GM12878 (cell line): Measurements from ENCODE around the gene POLR3E. TPM values are rescaled to one million over a fixed set of nuclear protein-coding genes. Genes with fewer than 3 reads are reported as not detected.

Experiments used
- ATAC-seq: fragments of 200-7000 bp; cut with Tn5 transposase; 3 replicates; pipeline ENCODE4 v1.9.1; 2020; ENCODE audit warnings: mild to moderate bottlenecking, moderate library complexity
- BruUV-seq: library from RNA; stranded (reverse); fragments of 400-500 nt; replicated peaks from 2 replicates; lab custom pipeline; 2021; lab: Mats Ljungman, UMichigan
- CTCF ChIA-PET: fragments of 300-600 bp; sonication (Branson Sonifier 250); formaldehyde crosslinking; extraction: SDS; loops from one replicate; lab custom pipeline; 2021; ENCODE audit warnings: inconsistent platforms; lab: Yijun Ruan, JAX
- POLR2A ChIA-PET: fragments of 350-600 bp; formaldehyde crosslinking; extraction: SDS; loops from one replicate; lab custom pipeline; 2021; ENCODE audit warnings: inconsistent platforms; lab: Charles Lee
- RAD21 ChIA-PET: fragments of 300-600 bp; sonication (Branson Sonifier 250); formaldehyde crosslinking; loops from one replicate; lab custom pipeline; 2023; ENCODE audit warnings: antibody characterized with exemption; ENCODE audit not compliant: unreplicated experiment; lab: Charles Lee
- SMC1A ChIA-PET: fragments of 300-600 bp; sonication (Branson Sonifier 250); formaldehyde crosslinking; loops from one replicate; lab custom pipeline; 2023; ENCODE audit not compliant: unreplicated experiment, uncharacterized antibody; lab: Charles Lee
- DNase-seq: peaks from one replicate; pipeline ENCODE4 v3.0.0-alpha.2; 2011; ENCODE audit warnings: low read depth, low spot score
- FAIRE-seq: peaks from 3 replicates; lab custom pipeline; 2011; peaks lifted over from hg19 to GRCh38; lab: Jason Lieb, UNC
- H2AFZ ChIP-seq: 2 replicates; pipeline ENCODE4 v1.6.0; 2011; ENCODE audit warnings: low read depth, low read length, control low read depth; ENCODE audit not compliant: control insufficient read depth
- H3K27ac ChIP-seq: 2 replicates; pipeline ENCODE4 v1.5.1; 2011; ENCODE audit warnings: control low read depth; ENCODE audit not compliant: control insufficient read depth, insufficient read depth
- H3K27me3 ChIP-seq, 2 experiments: replicated peaks in 1 of 2; 2 replicates each; pipeline versions ENCODE4 v1.6.0 to v1.6.1; 2011; ENCODE audit warnings: low read length in 1 of 2; ENCODE audit not compliant: control insufficient read depth in 2 of 2, insufficient read depth in 2 of 2
- H3K36me3 ChIP-seq, 2 experiments: 2 replicates each; pipeline ENCODE4 v1.5.1; 2011; ENCODE audit warnings: low read length in 1 of 2; ENCODE audit not compliant: control insufficient read depth in 2 of 2, insufficient read depth in 2 of 2
- H3K4me1 ChIP-seq: 2 replicates; pipeline ENCODE4 v1.6.1; 2011; ENCODE audit warnings: mild to moderate bottlenecking, low read length, moderate library complexity, mixed read lengths; ENCODE audit not compliant: control insufficient read depth, insufficient read depth
- H3K4me2 ChIP-seq: 2 replicates; pipeline ENCODE4 v1.6.0; 2011; ENCODE audit warnings: control low read depth; ENCODE audit not compliant: control insufficient read depth, insufficient read depth
- H3K4me3 ChIP-seq: fragments of 200-600 bp; sonication (generic); 2 replicates; pipeline ENCODE4 v1.5.1; 2016
- H3K79me2 ChIP-seq: 2 replicates; pipeline ENCODE4 v1.6.0; 2011; ENCODE audit warnings: low read length; ENCODE audit not compliant: control insufficient read depth, insufficient read depth
- H3K9ac ChIP-seq: 2 replicates; pipeline ENCODE4 v1.8.0; 2011; ENCODE audit warnings: low read length, control low read depth, mixed read lengths; ENCODE audit not compliant: control insufficient read depth, insufficient read depth
- H3K9me3 ChIP-seq: replicated peaks from 3 replicates; pipeline ENCODE4 v1.5.1; 2011; ENCODE audit warnings: mild to moderate bottlenecking, low read length; ENCODE audit not compliant: control insufficient read depth, insufficient read depth
- H4K20me1 ChIP-seq: 2 replicates; pipeline ENCODE4 v1.6.0; 2011; ENCODE audit not compliant: control insufficient read depth, insufficient read depth
- CBX5 ChIP-seq: sonication (generic); IDR thresholded peaks from 2 replicates; pipeline ENCODE4 v1.6.1; 2016; ENCODE audit warnings: low read depth, moderate library complexity, mild to moderate bottlenecking, inconsistent platforms
- HDAC2 ChIP-seq: fragments of 200-600 bp; sonication (generic); IDR thresholded peaks from 2 replicates; pipeline ENCODE4 v1.6.1; 2017
- IRF5 ChIP-seq: fragments of 450-650 bp; IDR thresholded peaks from 2 replicates; pipeline ENCODE4 v1.6.1; 2017; ENCODE audit warnings: borderline replicate concordance
- NRF1 ChIP-seq: conservative IDR thresholded peaks from 2 replicates; pipeline ENCODE4 v1.6.1; 2011; ENCODE audit warnings: mild to moderate bottlenecking, low read depth, low read length, improper control_type of control experiment
- PAX8 ChIP-seq: fragments of 450-650 bp; IDR thresholded peaks from 2 replicates; pipeline ENCODE4 v1.6.1; 2017; ENCODE audit warnings: mild to moderate bottlenecking, moderate library complexity
- PML ChIP-seq: IDR thresholded peaks from 2 replicates; pipeline ENCODE4 v1.6.1; 2012; ENCODE audit warnings: low read length, inconsistent platforms
- ZBTB4 ChIP-seq: fragments of 450-650 bp; formaldehyde crosslinking; IDR thresholded peaks from 2 replicates; pipeline ENCODE4 v1.4.0; 2022; ENCODE audit warnings: mild to moderate bottlenecking, moderate library complexity
- WGBS: methylation state at CpG from one replicate; pipeline ENCODE4 v1.1.6; 2016; ENCODE audit warnings: low lambda C conversion rate; ENCODE audit not compliant: insufficient replicate concordance, insufficient coverage; ENCODE audit errors: missing lambda C conversion rate; 5-methylcytosine and 5-hydroxymethylcytosine counted together
- in situ Hi-C: fragments of 300-500 bp; cut with MboI; formaldehyde crosslinking; loops from 9 replicates; pipeline ENCODE4 v1.14.3; 2018; ENCODE audit warnings: mixed read lengths
- intact Hi-C: fragments of 100-400 bp; cut with micrococcal nuclease; formaldehyde crosslinking; loops from one replicate; pipeline ENCODE4 v1.14.2; 2022; ENCODE audit not compliant: unreplicated experiment
- polyA plus RNA-seq, 11 experiments: library from polyadenylated mRNA; depleted of rRNA in 4 of 11; unstranded in 6 of 11; stranded (reverse) in 5 of 11; fragments of >200 nt; fragmentation: Nextera tagmentation in 4 of 11; fragmentation: Illumina TruSeq in 1 of 11; extraction: Ambion mirVana in 4 of 11; extraction: Trizol in 1 of 11; gene quantifications; 1 replicate in 1 of 11; 2 replicates in 10 of 11; pipeline versions ENCODE4 v1.2.1 to v1.2.3, GENCODE V29; 2011 to 2016; ENCODE audit warnings: inconsistent platforms in 2 of 11, missing spikeins in 2 of 11, low read depth in 1 of 11
- total RNA-seq, 4 experiments: library from RNA; depleted of rRNA in 3 of 4; stranded (reverse); fragments of >200 nt in 3 of 4; fragmentation: Illumina TruSeq in 1 of 4; extraction: Trizol in 1 of 4; gene quantifications; 2 replicates each; pipeline versions ENCODE4 v1.2.1 to v1.2.3, GENCODE V29; 2013 to 2021

The POLR3E gene
- total and polyA plus RNA-seq, 10 of the 15 experiments (the other 5 are each of a cell fraction or from before 2014, with no cell fraction given), result 11.1 to 79.5 (median 39.7) TPM

GRCh38 chr16:22250522-22250921, 46.7 kb upstream of the POLR3E start (continued):
- TF ChIP-seq PAX8 (no peak), PML (no peak), ZBTB4 (CRISPR knock-in tag) (no peak), IRF5 (no peak), NRF1 (no peak)

DNA sequence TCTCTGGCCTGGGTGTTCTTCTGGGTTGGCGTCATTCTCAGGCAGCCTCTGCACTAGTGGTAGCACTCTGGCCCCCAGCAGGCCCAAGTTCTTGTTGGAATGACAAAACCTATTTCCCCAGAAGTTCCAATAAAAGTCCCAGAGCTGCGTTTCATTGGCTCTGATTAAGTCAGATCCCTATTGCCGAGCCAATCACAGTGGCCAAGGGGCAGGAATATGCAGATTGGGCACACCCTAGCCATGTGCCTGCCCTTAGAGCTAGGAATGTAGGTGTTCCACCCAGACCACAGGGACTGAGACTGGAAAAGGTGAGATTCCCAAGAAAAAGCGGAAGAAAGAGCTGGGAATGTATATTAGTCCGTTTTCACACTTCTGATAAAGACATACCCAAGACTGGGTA, 44.9 kb upstream of the POLR3E start:
- Histone ChIP-seq H2AFZ (no peak overlapping the region), H3K9me3 (peaks cover 4% of the 10 kb centered on the region; the same call in 1 of the 3 replicates), H3K4me1 (no peaks in the 10 kb centered on the region), H3K4me2 (no peak overlapping the region), H3K36me3 (peaks cover 32 to 38% of the 10 kb centered on the region in 2 experiments; a peak in 3 of 4 replicates), H3K27ac (no peak overlapping the region), H3K79me2 (no peaks in the 10 kb centered on the region), H3K4me3 (no peak overlapping the region), H4K20me1 (no peaks in the 10 kb centered on the region), H3K9ac (no peak overlapping the region), H3K27me3 (no peaks in the 10 kb centered on the region)
- ChIA-PET CTCF (interaction anchor here (0.6 kb wide), 1 partner anchor 20 kb away, joined by 3 read pairs; no protein-coding TSS in a partner anchor), SMC1A (interaction anchor here (1.0 to 1.1 kb wide), 2 partner anchors 8 to 20 kb away, joined by 3 to 5 read pairs; no protein-coding TSS in a partner anchor), RAD21 (no interaction called here), POLR2A (no interaction called here)
- ATAC-seq (no peak), FAIRE-seq (no peak), DNase-seq (no peak)
- no TSS peak for BruUV-seq
- in situ Hi-C loops, result no loop called here
- 76% methylated on average over 5 of the region's 5 CpGs for WGBS
- TF ChIP-seq CBX5, result no peak
- TF ChIP-seq HDAC2, result no peak
- intact Hi-C loops, result no loop called here
